Astrocyte (in vitro differentiated cells and primary cell): ENCODE results near the gene HOXD10. TPM values are rescaled to one million over a fixed set of nuclear protein-coding genes. Genes with fewer than 3 reads are reported as not detected.

Experiments
- DNase-seq: peaks from one replicate; pipeline ENCODE4 v3.0.0-alpha.2; 2010; ENCODE audit warnings: low read depth
- FAIRE-seq: peaks from 2 replicates; lab custom pipeline; 2011; peaks lifted over from hg19 to GRCh38; lab: Jason Lieb, UNC
- H2AFZ ChIP-seq: 2 replicates; pipeline ENCODE4 v1.6.0; 2012; ENCODE audit warnings: low read depth, low read length, inconsistent platforms
- H3K27ac ChIP-seq: 2 replicates; pipeline ENCODE4 v1.5.1; 2011; ENCODE audit warnings: low read depth, low read length, inconsistent platforms
- H3K27me3 ChIP-seq: 2 replicates; pipeline ENCODE4 v1.6.0; 2011; ENCODE audit warnings: low read length, inconsistent platforms; ENCODE audit not compliant: insufficient read depth
- H3K36me3 ChIP-seq: 2 replicates; pipeline ENCODE4 v1.5.1; 2011; ENCODE audit warnings: low read length, inconsistent platforms; ENCODE audit not compliant: insufficient read depth
- H3K4me1 ChIP-seq: 2 replicates; pipeline ENCODE4 v1.5.1; 2011; ENCODE audit warnings: low read length, inconsistent platforms; ENCODE audit not compliant: insufficient read depth
- H3K4me2 ChIP-seq: 2 replicates; pipeline ENCODE4 v1.6.0; 2012; ENCODE audit warnings: low read length, inconsistent platforms
- H3K4me3 ChIP-seq: 2 replicates; pipeline ENCODE4 v1.5.1; 2011; ENCODE audit warnings: low read depth, mild to moderate bottlenecking, low read length, inconsistent platforms; ENCODE audit not compliant: insufficient read depth
- H3K79me2 ChIP-seq: 2 replicates; pipeline ENCODE4 v1.6.0; 2012; ENCODE audit warnings: mild to moderate bottlenecking, low read length, inconsistent platforms; ENCODE audit not compliant: insufficient read depth
- H3K9ac ChIP-seq: 2 replicates; pipeline ENCODE4 v1.6.0; 2012; ENCODE audit warnings: mild to moderate bottlenecking, low read length, inconsistent platforms
- H3K9me3 ChIP-seq: 2 replicates; pipeline ENCODE4 v1.5.1; 2012; ENCODE audit warnings: low read depth, mild to moderate bottlenecking, low read length, inconsistent platforms; ENCODE audit not compliant: insufficient read depth
- H4K20me1 ChIP-seq: 2 replicates; pipeline ENCODE4 v1.6.0; 2012; ENCODE audit warnings: low read length, inconsistent platforms; ENCODE audit not compliant: insufficient read depth
- H3K27ac Mint-ChIP-seq: one replicate; pipeline ENCODE4 v1.8.0; 2021; ENCODE audit warnings: mild to moderate bottlenecking, mixed read lengths; ENCODE audit not compliant: unreplicated experiment
- H3K27me3 Mint-ChIP-seq: one replicate; pipeline ENCODE4 v1.8.0; 2021; ENCODE audit warnings: low read depth, mixed read lengths; ENCODE audit not compliant: unreplicated experiment
- H3K36me3 Mint-ChIP-seq: one replicate; pipeline ENCODE4 v1.8.0; 2021; ENCODE audit warnings: low read depth, mixed read lengths; ENCODE audit not compliant: unreplicated experiment
- H3K4me1 Mint-ChIP-seq: one replicate; pipeline ENCODE4 v1.8.0; 2021; ENCODE audit warnings: low read depth, mixed read lengths; ENCODE audit not compliant: unreplicated experiment
- H3K4me3 Mint-ChIP-seq: one replicate; pipeline ENCODE4 v1.8.0; 2021; ENCODE audit warnings: mild to moderate bottlenecking, moderate library complexity, mixed read lengths; ENCODE audit not compliant: unreplicated experiment
- H3K9me3 Mint-ChIP-seq: one replicate; pipeline ENCODE4 v1.8.0; 2021; ENCODE audit warnings: mild to moderate bottlenecking, mixed read lengths; ENCODE audit not compliant: unreplicated experiment
- CTCF ChIP-seq: IDR thresholded peaks from 2 replicates; pipeline ENCODE4 v1.5.1; 2011; ENCODE audit warnings: low read depth, mild to moderate bottlenecking, inconsistent platforms, low read length, moderate library complexity; ENCODE audit not compliant: insufficient read depth
- EZH2 ChIP-seq: IDR thresholded peaks from 2 replicates; pipeline ENCODE4 v1.6.1; 2012; ENCODE audit warnings: mild to moderate bottlenecking, low read length, inconsistent platforms; ENCODE audit not compliant: insufficient read depth
- total RNA-seq: library from RNA; stranded (reverse); gene quantifications from 2 replicates; pipeline ENCODE4 v1.2.1, GENCODE V29; 2021

The HOXD10 gene
- total RNA-seq, 1 donor from 2014 or later: not detected

DNA sequence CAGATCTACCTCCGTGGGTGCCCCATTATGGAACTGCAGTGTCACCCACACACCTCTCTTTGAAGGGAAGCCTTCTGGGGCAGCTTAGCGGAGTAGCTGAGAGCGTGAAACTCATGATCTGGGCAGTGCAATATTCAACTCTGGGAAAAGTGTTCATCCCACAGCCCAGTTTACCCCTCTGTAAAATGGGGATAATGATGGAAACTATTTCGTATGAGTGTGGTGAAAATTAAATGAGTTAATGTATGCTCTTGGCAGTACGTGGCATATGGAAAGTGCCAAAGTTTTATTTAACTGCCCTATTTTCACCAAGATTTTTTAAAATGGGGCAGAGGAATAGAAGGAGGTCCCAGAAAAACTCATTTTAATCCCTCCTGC lies 44.3 kb upstream of the HOXD10 start:
- Histone ChIP-seq H3K27me3 (peaks cover 97% of the 10 kb centered on the region), H2AFZ (no peak overlapping the region), H3K9ac (no peak overlapping the region), H3K4me2 (no peak overlapping the region), H3K27ac (no peak overlapping the region), H4K20me1 (no peaks in the 10 kb centered on the region), H3K36me3 (no peaks in the 10 kb centered on the region), H3K9me3 (peaks cover 10% of the 10 kb centered on the region), H3K4me1 (peaks cover 4% of the 10 kb centered on the region), H3K4me3 (no peak overlapping the region), H3K79me2 (no peaks in the 10 kb centered on the region)
- Mint-ChIP-seq H3K4me1 (no peaks in the 10 kb centered on the region), H3K9me3 (peaks cover 23% of the 10 kb centered on the region), H3K27ac (no peak overlapping the region), H3K4me3 (no peak overlapping the region), H3K27me3 (peaks cover 96% of the 10 kb centered on the region), H3K36me3 (no peaks in the 10 kb centered on the region)
- FAIRE-seq: no peak
- TF ChIP-seq EZH2 (peak; percentile 31), CTCF (no peak)
- no peak for DNase-seq

DNA sequence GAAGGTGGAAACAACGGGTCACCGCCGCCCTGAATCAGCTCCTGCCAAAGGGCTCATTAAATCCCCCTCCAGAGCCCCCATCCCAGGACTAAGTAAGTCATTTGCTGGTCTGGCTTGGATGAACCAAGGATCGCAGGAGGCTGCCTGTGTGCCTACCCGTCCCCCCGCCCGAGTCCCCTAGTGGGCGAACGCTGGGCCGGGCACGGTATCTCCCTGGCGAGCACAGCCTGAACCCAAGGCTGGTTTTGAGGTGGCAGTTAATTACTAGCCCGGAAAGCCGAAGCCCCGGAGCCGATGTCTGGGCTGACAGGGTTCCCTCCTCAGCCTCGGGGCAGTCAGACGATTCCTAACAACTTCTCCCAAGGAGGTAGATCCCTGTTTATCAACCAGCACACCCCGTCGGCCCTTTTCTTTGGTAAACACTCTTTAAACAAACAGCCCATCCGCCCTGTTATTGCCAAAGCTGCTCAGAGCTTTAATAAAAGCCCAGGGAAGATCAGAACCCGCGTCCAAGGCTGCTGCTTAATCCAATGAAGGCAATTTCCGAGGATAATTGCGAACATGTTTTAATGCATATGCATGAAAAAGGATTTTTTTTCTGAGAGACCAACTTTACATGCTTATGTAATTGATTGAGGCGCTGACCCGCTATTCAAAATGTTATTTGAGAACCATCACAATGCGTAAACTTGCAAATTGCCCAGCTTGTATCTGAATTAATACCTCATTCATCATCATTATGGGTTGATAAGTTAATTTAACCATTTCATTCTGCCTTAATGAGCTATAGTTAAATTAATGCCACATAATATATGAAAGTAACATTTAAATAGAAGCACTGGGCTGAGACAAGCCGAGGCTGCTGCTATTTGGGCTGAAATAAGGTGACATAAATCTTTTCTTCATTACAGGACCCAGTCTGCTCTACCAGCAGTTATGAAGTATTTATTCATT lies 43.4 kb upstream of the HOXD10 start:
- no peak overlapping the region for H2AFZ ChIP-seq
- TF ChIP-seq EZH2: peak; percentile 63
- no peak for TF ChIP-seq CTCF
- no peak overlapping the region for H3K9ac ChIP-seq
- no peak for FAIRE-seq
- H3K27ac ChIP-seq: no peak overlapping the region
- Mint-ChIP-seq H3K4me3 (no peak overlapping the region), H3K27ac (no peak overlapping the region), H3K27me3 (peaks cover 94% of the 10 kb centered on the region), H3K4me1 (no peaks in the 10 kb centered on the region), H3K36me3 (no peaks in the 10 kb centered on the region), H3K9me3 (peaks cover 23% of the 10 kb centered on the region)
- peaks cover 90% of the 10 kb centered on the region for H3K27me3 ChIP-seq
- H3K9me3 ChIP-seq: peaks cover 10% of the 10 kb centered on the region
- no peak for DNase-seq
- no peaks in the 10 kb centered on the region for H3K4me1 ChIP-seq
- no peaks in the 10 kb centered on the region for H3K36me3 ChIP-seq
- no peak overlapping the region for H3K4me2 ChIP-seq
- no peak overlapping the region for H3K4me3 ChIP-seq
- no peaks in the 10 kb centered on the region for H3K79me2 ChIP-seq
- no peaks in the 10 kb centered on the region for H4K20me1 ChIP-seq

- DNase-seq (no peak), FAIRE-seq (no peak)
- Mint-ChIP-seq H3K4me1 (peaks cover 5% of the 10 kb centered on the region), H3K27me3 (peaks cover 91% of the 10 kb centered on the region), H3K36me3 (peaks cover 4% of the 10 kb centered on the region), H3K9me3 (peaks cover 25% of the 10 kb centered on the region), H3K4me3 (no peak overlapping the region), H3K27ac (no peak overlapping the region)
- Histone ChIP-seq H3K9ac (no peak overlapping the region), H4K20me1 (no peaks in the 10 kb centered on the region), H3K4me3 (no peak overlapping the region), H3K9me3 (peaks cover 10% of the 10 kb centered on the region), H2AFZ (no peak overlapping the region), H3K79me2 (no peaks in the 10 kb centered on the region), H3K36me3 (no peaks in the 10 kb centered on the region), H3K4me2 (no peak overlapping the region), H3K27ac (no peak overlapping the region), H3K27me3 (peaks cover 90% of the 10 kb centered on the region), H3K4me1 (no peaks in the 10 kb centered on the region)
- TF ChIP-seq EZH2 (peak; percentile 14), CTCF (no peak)
Measured at GRCh38 chr2:176074919-176075425, 41.6 kb upstream of the HOXD10 start.
